ENCODE results near the gene CEP104.

The CEP104 gene

GRCh38 chr1:3893190-3893589 is 36.2 kb upstream of the CEP104 start:
- DNase-seq: no peak

GRCh38 chr1:3892748-3893147 is 35.7 kb upstream of the CEP104 start:
- DNase-seq: no peak

- no peak for DNase-seq
Measured at GRCh38 chr1:3891329-3891865, 34.4 kb upstream of the CEP104 start.

- DNase-seq: peak; percentile 97
Measured at GRCh38 chr1:3890389-3891328, 33.6 kb upstream of the CEP104 start.

- peak; percentile 32 for DNase-seq
Measured at GRCh38 chr1:3889936-3890335, 32.9 kb upstream of the CEP104 start.

GRCh38 chr1:3888301-3888700 is 31.3 kb upstream of the CEP104 start:
- DNase-seq: no peak

GRCh38 chr1:3886691-3887090 is 29.7 kb upstream of the CEP104 start:
- no peak for DNase-seq

GRCh38 chr1:3886106-3886670 is 29.2 kb upstream of the CEP104 start:
- no peak for DNase-seq

GRCh38 chr1:3885611-3886010 is 28.6 kb upstream of the CEP104 start:
- DNase-seq: no peak

- DNase-seq: no peak
Measured at GRCh38 chr1:3884966-3885365, 28.0 kb upstream of the CEP104 start.

- DNase-seq: no peak
Measured at GRCh38 chr1:3883194-3883925, 26.3 kb upstream of the CEP104 start.

GRCh38 chr1:3881193-3881480 is 24.1 kb upstream of the CEP104 start:
- peak; percentile 43 for DNase-seq

- no peak for DNase-seq
Measured at GRCh38 chr1:3880429-3881192, 23.6 kb upstream of the CEP104 start.

- no peak for DNase-seq
Measured at GRCh38 chr1:3879787-3880428, 22.9 kb upstream of the CEP104 start.

GRCh38 chr1:3879099-3879498 is 22.1 kb upstream of the CEP104 start:
- DNase-seq: no peak

GRCh38 chr1:3876716-3877115 is 19.7 kb upstream of the CEP104 start:
- DNase-seq: no peak

- DNase-seq: no peak
Measured at GRCh38 chr1:3874736-3875135, 17.7 kb upstream of the CEP104 start.

GRCh38 chr1:3872546-3872945 is 15.5 kb upstream of the CEP104 start:
- DNase-seq: no peak

- DNase-seq: no peak
Measured at GRCh38 chr1:3871451-3871805, 14.4 kb upstream of the CEP104 start.

- DNase-seq: no peak
Measured at GRCh38 chr1:3869751-3870301, 12.8 kb upstream of the CEP104 start.

- no peak for DNase-seq
Measured at GRCh38 chr1:3868464-3869006, 11.5 kb upstream of the CEP104 start.

- no peak for DNase-seq
Measured at GRCh38 chr1:3865606-3866160, 8.7 kb upstream of the CEP104 start.
